HG02571 (cell line): ENCODE measurements around the gene NCK1.

ENCODE experiments used
- ATAC-seq: cut with Tn5 transposase; IDR thresholded peaks from one replicate; pipeline ENCODE4 v1.9.1; 2021; ENCODE audit warnings: mild to moderate bottlenecking, moderate library complexity; ENCODE audit not compliant: unreplicated experiment

Gene NCK1

GRCh38 chr3:136861890-136862616, at the start of gene NCK1:
NCK1 (plus strand) TSS chr3:136862208; CDS start chr3:136928002, 65,794 bp downstream.
- peak; percentile 99 for ATAC-seq

DNA sequence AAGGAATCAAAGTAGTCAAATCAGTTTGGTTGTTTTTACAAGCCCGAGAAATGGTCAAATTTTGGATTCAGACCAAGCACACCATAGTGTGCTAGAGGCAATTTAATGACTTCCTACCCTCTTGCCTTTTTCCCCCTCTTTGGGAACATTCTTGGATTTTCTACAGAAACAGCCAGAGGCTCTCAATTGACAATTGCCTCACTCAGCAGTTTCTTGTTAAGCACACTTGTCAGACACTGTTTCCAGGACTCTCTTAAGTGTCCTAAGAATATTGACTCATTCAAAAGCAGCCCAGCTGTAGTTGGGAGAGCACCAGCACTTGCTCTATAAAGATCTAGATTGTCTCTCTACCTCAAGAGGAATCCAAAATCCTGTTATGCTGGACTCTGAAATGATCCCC, 44.6 kb upstream of the NCK1 start:
- no peak for ATAC-seq

- no peak for ATAC-seq
Observed at GRCh38 chr3:136818191-136818768, 43.7 kb upstream of the NCK1 start.

DNA sequence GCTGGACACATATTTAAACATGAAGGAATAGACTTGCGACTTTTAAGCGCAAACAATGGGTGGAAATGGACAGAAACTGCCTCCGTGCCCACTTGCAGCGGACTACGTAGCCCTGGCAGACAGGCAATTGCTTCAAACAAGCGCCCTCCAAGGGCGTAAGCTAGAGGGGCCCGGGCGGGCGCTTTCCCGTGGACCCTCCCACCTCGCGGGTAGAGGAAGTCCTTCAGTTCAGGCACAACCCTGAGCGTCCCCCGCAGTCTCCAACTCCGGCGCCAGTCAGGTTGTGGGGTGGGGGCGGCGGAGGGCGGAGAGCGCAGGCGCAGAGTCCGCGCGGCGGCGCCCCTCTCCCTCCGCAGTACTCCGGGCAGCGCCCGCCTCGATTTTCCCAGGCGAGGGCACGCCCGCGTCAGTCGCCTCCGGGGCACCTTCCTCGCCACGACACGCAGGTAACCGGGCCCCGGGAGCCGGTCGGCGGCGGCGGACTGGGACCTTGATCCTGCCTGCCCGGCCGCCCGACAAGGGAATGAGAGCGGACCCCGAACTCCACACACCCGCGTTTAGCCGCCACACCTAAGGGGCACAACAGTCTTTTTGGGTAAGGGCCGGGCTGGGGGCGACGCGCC, 43.1 kb upstream of the NCK1 start, which contains the start of gene SLC35G2:
Gene SLC35G2, plus strand, starts transcription at position 358 of the 623 bp plus-strand sequence. CDS start 35,335 bp downstream, outside the sequence.
- ATAC-seq, result no peak

DNA sequence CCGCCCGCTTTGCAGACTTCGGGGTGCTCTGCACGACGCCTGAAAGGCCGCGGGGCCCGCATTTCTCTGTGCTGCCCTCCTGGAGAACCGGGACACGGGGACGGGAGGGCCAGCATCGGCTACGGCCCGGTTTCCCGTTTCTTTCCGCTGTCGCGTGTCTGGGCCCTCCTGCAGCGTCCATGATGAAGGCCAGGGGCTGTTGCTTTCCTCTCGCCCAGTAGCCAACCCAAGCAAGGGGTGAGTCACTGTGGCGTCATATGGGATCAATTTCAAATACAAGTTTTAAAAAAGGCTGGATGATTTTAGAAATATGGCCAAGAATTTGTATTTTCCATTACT, 42.6 kb upstream of the NCK1 start:
- no peak for ATAC-seq

DNA sequence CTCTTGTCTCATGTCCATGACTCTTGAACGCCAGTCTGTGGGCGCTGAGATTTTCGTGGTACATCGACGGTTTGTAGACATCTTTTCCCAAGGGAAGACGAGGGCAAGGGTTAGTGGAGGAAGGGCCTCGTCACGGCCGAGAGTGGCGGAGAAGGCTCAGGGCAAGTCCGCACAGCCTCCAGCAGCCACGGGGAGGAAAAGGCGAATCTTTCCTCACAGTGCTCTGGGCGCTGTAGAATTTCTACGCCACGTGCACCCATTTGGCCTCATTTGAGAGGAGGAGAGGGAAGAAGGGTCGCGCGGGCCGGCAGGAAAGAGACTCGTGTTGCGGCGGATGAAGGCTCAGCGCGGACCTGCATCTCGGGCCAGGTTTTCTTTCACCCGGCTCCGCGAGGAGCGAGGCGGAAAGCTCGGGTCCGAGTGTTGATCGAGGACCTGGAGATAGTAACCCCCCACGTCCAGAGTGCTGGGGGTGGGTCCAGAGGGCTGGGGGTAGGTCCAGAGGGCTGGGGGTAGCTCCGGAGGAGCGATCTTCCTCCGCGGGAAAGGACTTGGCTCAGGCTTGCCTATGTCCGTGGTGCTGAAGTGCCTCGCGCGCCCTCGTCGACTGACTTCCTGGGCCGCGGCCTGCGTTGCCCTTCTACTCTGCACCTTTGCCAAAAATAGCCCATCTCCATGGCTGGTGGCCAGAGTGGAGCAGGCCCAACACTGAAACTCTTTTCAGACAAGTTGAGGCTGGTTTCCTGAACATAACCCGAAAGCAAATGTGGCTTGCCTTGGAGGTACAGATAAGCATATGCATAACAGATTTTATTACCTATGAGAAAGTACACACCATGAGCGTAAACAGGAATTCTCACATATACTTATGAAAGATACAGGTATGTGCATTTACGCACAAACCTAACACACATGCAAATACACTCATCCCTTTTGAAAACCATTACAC, 42.0 kb upstream of the NCK1 start:
- no peak for ATAC-seq

GRCh38 chr3:136831461-136831860, 30.5 kb upstream of the NCK1 start:
- ATAC-seq, result no peak

DNA sequence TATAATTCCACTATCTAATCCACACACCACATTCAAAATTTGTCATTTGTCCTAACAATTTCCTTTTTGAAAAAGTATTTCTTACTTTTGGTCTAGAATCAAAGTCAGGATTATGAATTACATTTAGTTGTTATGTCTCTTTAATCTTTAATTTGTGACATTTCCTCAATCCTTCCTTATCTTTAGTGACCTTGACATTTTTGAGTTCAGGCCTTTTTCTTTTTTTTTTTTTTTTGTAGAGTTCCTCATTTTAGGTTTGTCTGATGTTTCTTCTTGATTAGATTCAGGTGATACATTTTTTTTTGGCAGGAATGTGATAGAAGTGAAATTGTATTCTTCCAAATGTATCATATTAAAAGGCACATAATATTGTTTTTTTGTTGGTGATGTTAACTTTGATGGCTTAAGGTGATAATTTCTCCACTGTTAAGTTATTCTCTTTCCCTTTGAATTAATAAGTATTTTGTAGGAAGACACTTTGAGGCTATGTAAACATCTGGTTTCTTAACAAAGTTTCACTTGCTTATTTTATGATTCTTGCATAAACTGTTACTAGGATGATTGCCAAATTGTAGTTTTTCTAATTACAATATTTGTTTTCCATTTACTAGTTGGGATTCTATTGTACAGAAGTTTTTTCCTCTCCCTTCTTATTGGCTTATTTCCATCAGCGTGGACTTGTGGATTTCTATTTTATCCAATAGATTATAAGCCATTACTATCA, 26.8 kb upstream of the NCK1 start:
- ATAC-seq, result no peak

DNA sequence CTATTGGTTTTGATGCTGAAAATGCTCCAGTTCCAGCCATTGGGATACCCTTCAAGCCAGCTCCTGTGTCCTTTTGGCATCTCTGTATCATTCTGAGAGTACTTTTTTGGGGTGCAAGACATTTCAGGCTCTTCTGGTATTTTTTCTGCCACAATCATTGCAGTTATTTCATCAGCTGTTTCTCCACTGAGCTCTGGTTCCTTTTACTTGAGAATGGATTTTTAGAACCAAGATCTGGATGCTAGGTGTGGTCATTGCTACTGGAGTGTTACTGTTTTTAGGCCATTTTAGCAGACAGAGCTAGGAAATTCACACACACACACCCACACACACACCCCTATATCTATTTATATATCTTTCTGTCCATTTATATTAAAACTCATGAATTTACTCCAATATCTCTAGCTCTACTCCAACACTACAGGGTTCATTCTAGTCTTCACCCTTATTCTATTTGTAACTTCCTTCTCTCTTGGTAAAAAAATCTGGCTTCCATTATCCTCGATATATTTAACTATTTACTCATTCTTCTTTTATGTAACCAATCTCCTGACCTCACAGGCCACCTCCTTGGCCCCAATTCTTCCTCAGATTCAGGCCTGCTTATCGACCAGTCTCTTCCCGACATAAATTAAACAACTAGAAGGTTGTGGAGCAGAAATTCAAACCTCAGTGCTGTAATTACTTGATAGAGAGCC, 26.0 kb upstream of the NCK1 start:
- ATAC-seq, result no peak

- ATAC-seq, result no peak
Observed at GRCh38 chr3:136836511-136837156, 25.4 kb upstream of the NCK1 start.

- ATAC-seq, result no peak
Observed at GRCh38 chr3:136838641-136839555, 23.1 kb upstream of the NCK1 start.

DNA sequence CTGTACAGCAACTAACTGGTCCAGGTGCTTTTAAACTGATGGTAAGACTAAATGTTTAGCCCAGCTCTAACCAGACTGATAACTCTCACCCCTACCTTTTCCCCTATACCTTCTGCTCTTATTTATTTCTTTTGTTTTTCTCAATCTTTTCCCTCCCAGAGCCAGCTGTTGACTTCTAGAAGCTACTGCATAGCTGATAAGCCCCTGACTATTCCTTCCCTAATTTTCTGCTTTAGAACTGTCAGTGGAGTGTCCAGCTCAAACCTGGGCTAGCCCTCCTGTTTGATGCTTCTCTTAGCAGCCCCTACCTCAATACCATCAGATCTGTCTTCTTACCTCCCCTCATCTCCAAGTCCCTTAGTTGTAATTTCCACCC, 22.5 kb upstream of the NCK1 start:
- no peak for ATAC-seq

- no peak for ATAC-seq
Observed at GRCh38 chr3:136840252-136840651, 21.8 kb upstream of the NCK1 start.

DNA sequence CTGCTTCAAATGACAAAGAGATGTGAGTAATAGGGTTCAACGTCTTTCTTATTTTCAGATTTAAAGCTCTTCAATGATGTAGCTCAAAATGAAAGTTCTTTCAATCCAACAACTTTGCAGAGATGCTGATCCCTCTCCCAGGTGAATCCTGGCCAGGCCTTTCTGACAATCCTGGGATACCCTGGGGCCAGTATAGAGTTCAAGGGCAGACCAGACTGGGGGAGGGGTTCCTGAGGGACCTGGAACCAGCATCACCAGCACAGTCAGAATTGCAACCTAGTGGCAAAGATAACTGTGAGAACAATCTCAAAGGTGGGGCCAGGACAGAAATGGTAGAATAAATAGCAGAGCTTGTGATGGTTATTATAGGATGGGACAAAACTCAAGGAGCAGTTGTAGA, 19.7 kb upstream of the NCK1 start:
- no peak for ATAC-seq

GRCh38 chr3:136844724-136845123, 17.3 kb upstream of the NCK1 start:
- no peak for ATAC-seq

DNA sequence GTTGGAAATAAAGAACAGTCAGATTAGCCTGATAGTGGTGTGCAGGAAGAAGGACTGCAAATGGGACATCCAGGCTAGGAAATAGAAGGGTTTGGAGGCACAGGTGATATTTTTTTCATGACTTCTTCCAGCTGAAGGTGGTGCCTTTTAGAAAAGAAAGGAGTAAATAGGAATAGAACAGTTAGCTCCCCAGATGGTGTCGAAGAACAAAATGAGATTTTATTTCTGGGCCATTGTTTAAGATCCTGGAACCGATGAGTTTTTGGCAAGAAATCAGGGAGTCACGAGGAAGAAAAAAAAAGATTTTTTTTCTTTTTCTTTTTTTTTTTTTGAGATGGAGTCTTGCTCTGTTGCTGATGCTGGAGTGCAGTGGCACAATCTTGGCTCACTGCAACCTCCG, 9.8 kb upstream of the NCK1 start:
- ATAC-seq, result no peak

- no peak for ATAC-seq
Observed at GRCh38 chr3:136856665-136857064, 5.3 kb upstream of the NCK1 start.

DNA sequence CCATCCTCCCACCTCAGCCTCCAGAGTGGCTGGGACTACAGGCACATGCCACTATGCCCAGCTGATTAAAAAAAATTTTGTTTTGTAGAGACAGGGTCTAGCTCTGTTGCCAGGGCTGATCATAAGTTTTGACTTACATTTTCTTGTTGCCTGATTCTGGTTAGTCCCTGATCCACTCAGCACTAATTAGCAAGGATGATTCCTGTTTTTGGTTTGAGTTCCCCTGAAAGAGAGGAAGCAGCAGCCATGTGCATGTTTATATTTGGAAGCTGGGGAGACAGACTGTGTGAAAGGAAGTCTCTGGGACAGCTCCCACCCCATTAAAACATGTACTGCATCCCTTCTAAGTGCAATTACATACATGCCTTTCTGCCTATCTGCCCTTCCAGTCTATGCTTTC, 3.6 kb upstream of the NCK1 start:
- no peak for ATAC-seq
